HepG2 (cell line): ENCODE data around the gene LAMTOR2. TPM values are rescaled to one million over a fixed set of nuclear protein-coding genes. Genes with fewer than 3 reads are reported as not detected.
A peak's percentile ranks its signal among the peaks of the same experiment; 100 is the strongest.

Experiments used
- AKNA ChIP-seq: sonication (generic); formaldehyde crosslinking; IDR thresholded peaks from 2 replicates; pipeline ENCODE4 v1.4.0; 2020; ENCODE audit warnings: missing genetic modification reagents, borderline replicate concordance
- EZH2 ChIP-seq: conservative IDR thresholded peaks from 2 replicates; pipeline ENCODE4 v1.6.1; 2012; ENCODE audit warnings: mild to moderate bottlenecking, low read depth, low read length, moderate library complexity
- GPN1 ChIP-seq: sonication (generic); formaldehyde crosslinking; IDR thresholded peaks from 2 replicates; pipeline ENCODE4 v1.5.1; 2020; ENCODE audit warnings: missing genetic modification reagents, borderline replicate concordance
- MED8 ChIP-seq: sonication (generic); formaldehyde crosslinking; IDR thresholded peaks from 2 replicates; pipeline ENCODE4 v1.8.1; 2023; ENCODE audit warnings: mild to moderate bottlenecking, missing genetic modification reagents; ENCODE audit not compliant: insufficient replicate concordance
- POGZ ChIP-seq: sonication (generic); formaldehyde crosslinking; IDR thresholded peaks from 2 replicates; pipeline ENCODE4 v1.4.0; 2020; ENCODE audit warnings: mild to moderate bottlenecking, missing genetic modification reagents
- SP4 ChIP-seq: sonication (generic); formaldehyde crosslinking; IDR thresholded peaks from 2 replicates; pipeline ENCODE4 v1.8.1; 2023; ENCODE audit warnings: mild to moderate bottlenecking, missing genetic modification reagents
- TMF1 ChIP-seq: sonication (generic); formaldehyde crosslinking; IDR thresholded peaks from 2 replicates; pipeline ENCODE4 v1.8.1; 2022; ENCODE audit warnings: low read depth, missing genetic modification reagents
- YEATS2 ChIP-seq: sonication (generic); formaldehyde crosslinking; IDR thresholded peaks from 2 replicates; pipeline ENCODE4 v1.4.0; 2020; ENCODE audit warnings: missing genetic modification reagents, borderline replicate concordance
- ZBTB33 ChIP-seq: sonication (generic); formaldehyde crosslinking; IDR thresholded peaks from 2 replicates; pipeline ENCODE4 v1.4.0; 2020; ENCODE audit warnings: missing genetic modification reagents
- ZFAT ChIP-seq: sonication (generic); formaldehyde crosslinking; conservative IDR thresholded peaks from 2 replicates; pipeline ENCODE4 v1.8.1; 2023; ENCODE audit warnings: missing genetic modification reagents, inconsistent platforms
- ZNF335 ChIP-seq: sonication (generic); formaldehyde crosslinking; IDR thresholded peaks from 2 replicates; pipeline ENCODE4 v1.4.0; 2020; ENCODE audit warnings: missing genetic modification reagents
- ZNF460 ChIP-seq: sonication (generic); formaldehyde crosslinking; IDR thresholded peaks from 2 replicates; pipeline ENCODE4 v1.5.1; 2020; ENCODE audit warnings: missing genetic modification reagents, mild to moderate bottlenecking, borderline replicate concordance
- ZNF550 ChIP-seq: sonication (generic); formaldehyde crosslinking; IDR thresholded peaks from 2 replicates; pipeline ENCODE4 v1.4.0; 2020; ENCODE audit warnings: mild to moderate bottlenecking, missing genetic modification reagents, borderline replicate concordance
- ZNF564 ChIP-seq: sonication (generic); formaldehyde crosslinking; IDR thresholded peaks from 2 replicates; pipeline ENCODE4 v1.8.1; 2023; ENCODE audit warnings: mild to moderate bottlenecking, missing genetic modification reagents
- ZNF800 ChIP-seq: sonication (generic); formaldehyde crosslinking; IDR thresholded peaks from 2 replicates; pipeline ENCODE4 v1.4.0; 2020; ENCODE audit warnings: missing genetic modification reagents
- polyA plus RNA-seq, 8 experiments: library from polyadenylated mRNA; depleted of rRNA in 3 of 8; stranded (reverse) in 7 of 8; unstranded in 1 of 8; fragments of >200 nt; fragmentation: Illumina TruSeq in 4 of 8; extraction: Trizol in 4 of 8; gene quantifications; 2 replicates each; pipeline versions ENCODE4 v1.2.1 to v1.2.3, GENCODE V29; 2011 to 2016; ENCODE audit warnings: low read depth in 4 of 8, missing spikeins in 1 of 8, mixed read lengths in 1 of 8; ENCODE audit not compliant: insufficient read depth in 1 of 8
- total RNA-seq, 5 experiments: library from RNA; depleted of rRNA; stranded (reverse); fragments of >200 nt; fragmentation: Illumina TruSeq; extraction: Trizol; gene quantifications; 2 replicates each; pipeline ENCODE4 v1.2.3, GENCODE V29; 2016; ENCODE audit warnings: low read depth in 1 of 5
- TF ChIP-seq, protein P1 (sequence below): sonication (generic); formaldehyde crosslinking; IDR thresholded peaks from 2 replicates; pipeline ENCODE4 v1.5.0; 2020; ENCODE audit warnings: missing genetic modification reagents
- TF ChIP-seq, protein P2 (sequence below): sonication (generic); formaldehyde crosslinking; IDR thresholded peaks from 2 replicates; pipeline ENCODE4 v1.4.0; 2020; ENCODE audit warnings: mild to moderate bottlenecking, low read depth, missing genetic modification reagents

The LAMTOR2 gene
- total and polyA plus RNA-seq, 2 of the 13 experiments (the other 11 are each of a cell fraction or from before 2014, with no cell fraction given), result 36.5 to 66.4 TPM

DNA sequence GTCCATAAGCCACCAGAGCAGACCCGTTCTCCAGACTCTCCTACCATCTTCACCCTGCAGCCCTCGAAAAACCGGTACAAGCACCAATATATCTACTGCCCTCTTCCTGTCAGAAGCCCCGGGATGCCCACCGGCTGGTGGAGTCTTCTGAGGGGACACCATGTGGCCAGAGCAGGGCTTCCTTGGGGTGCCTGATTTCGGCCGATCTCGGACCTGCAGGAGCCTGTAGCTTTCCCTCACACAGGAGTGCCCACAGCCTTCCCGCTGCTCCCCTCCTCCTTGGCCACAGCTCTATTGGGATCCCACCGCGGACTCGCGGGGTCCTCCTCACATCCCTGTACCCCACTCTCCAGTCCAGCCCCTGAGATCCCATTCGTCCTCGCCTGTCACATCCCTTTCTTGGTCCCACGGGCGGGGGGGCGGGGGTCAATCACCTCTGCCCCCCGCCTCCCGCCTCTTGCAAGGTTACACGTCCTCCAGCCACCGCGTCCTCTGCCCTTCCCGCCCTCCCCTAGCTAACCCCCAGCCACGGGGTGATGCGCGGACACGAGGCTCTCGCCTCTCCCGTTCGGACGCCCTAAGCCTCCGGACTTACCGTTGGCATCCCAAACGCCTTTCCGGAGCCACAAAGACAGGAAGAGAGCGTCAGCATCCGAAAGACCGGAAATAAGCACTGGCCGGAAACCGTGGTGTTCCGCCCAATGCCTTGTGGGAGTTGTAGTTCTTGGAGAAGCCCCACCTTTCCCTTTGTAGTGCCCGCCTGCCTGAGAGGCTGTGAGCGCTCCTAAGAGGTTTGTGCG, 34.1 kb upstream of the LAMTOR2 start, which contains the start of gene SSR2 (continued):
- no peak for TF ChIP-seq AKNA (CRISPR knock-in tag)
- TF ChIP-seq GPN1 (CRISPR knock-in tag), result no peak
- no peak for TF ChIP-seq ZFAT
- TF ChIP-seq, protein P1, sequence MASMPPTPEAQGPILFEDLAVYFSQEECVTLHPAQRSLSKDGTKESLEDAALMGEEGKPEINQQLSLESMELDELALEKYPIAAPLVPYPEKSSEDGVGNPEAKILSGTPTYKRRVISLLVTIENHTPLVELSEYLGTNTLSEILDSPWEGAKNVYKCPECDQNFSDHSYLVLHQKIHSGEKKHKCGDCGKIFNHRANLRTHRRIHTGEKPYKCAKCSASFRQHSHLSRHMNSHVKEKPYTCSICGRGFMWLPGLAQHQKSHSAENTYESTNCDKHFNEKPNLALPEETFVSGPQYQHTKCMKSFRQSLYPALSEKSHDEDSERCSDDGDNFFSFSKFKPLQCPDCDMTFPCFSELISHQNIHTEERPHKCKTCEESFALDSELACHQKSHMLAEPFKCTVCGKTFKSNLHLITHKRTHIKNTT (CRISPR knock-in tag), result no peak
- no peak for TF ChIP-seq POGZ
- TF ChIP-seq ZNF800 (CRISPR knock-in tag), result no peak
- no peak for TF ChIP-seq EZH2
- TF ChIP-seq, protein P2, sequence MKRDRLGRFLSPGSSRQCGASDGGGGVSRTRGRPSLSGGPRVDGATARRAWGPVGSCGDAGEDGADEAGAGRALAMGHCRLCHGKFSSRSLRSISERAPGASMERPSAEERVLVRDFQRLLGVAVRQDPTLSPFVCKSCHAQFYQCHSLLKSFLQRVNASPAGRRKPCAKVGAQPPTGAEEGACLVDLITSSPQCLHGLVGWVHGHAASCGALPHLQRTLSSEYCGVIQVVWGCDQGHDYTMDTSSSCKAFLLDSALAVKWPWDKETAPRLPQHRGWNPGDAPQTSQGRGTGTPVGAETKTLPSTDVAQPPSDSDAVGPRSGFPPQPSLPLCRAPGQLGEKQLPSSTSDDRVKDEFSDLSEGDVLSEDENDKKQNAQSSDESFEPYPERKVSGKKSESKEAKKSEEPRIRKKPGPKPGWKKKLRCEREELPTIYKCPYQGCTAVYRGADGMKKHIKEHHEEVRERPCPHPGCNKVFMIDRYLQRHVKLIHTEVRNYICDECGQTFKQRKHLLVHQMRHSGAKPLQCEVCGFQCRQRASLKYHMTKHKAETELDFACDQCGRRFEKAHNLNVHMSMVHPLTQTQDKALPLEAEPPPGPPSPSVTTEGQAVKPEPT (CRISPR knock-in tag), result no peak
- TF ChIP-seq ZNF550 (CRISPR knock-in tag), result no peak
- TF ChIP-seq SP4, result 0 out of 2 replicates have a peak, but pooled peaks have one; percentile 8
- no peak for TF ChIP-seq ZNF564 (CRISPR knock-in tag)
- no peak for TF ChIP-seq ZBTB33 (CRISPR knock-in tag)
- TF ChIP-seq ZNF460 (CRISPR knock-in tag), result no peak
- no peak for TF ChIP-seq MED8 (CRISPR knock-in tag)
- TF ChIP-seq TMF1 (CRISPR knock-in tag), result no peak
- peak; percentile 86 for TF ChIP-seq YEATS2 (CRISPR knock-in tag)
- no peak for TF ChIP-seq ZNF335 (CRISPR knock-in tag)
